Upper lobe of right lung (tissue), 1 donor: ENCODE data around the gene C2orf68. TPM values are rescaled to one million over a fixed set of nuclear protein-coding genes. Genes with fewer than 3 reads are reported as not detected.
A peak's percentile ranks its signal among the peaks of the same experiment; 100 is the strongest.
"Not testable (repeated sequence)": the region's sequence is repeated elsewhere in the genome, so short reads cannot be mapped to it uniquely, and the experiment has no call there.

ENCODE experiments used
- ATAC-seq: fragments of 200-7000 bp; cut with Tn5 transposase; one replicate; pipeline ENCODE4 v1.9.1; 2020; ENCODE audit warnings: mild to moderate bottlenecking, moderate library complexity
- DNase-seq: peaks from one replicate; pipeline ENCODE4 v3.0.0-alpha.2; 2020
- H3K27ac ChIP-seq: fragments of 200-600 bp; one replicate; pipeline ENCODE4 v1.8.0; 2022
- H3K27me3 ChIP-seq: fragments of 200-600 bp; one replicate; pipeline ENCODE4 v1.8.0; 2022; ENCODE audit warnings: mild to moderate bottlenecking
- H3K36me3 ChIP-seq: fragments of 200-600 bp; one replicate; pipeline ENCODE4 v1.8.0; 2022
- H3K4me1 ChIP-seq: fragments of 200-600 bp; one replicate; pipeline ENCODE4 v1.8.0; 2022
- H3K4me3 ChIP-seq: fragments of 200-600 bp; one replicate; pipeline ENCODE4 v1.8.0; 2022; ENCODE audit warnings: mild to moderate bottlenecking
- H3K9me3 ChIP-seq: fragments of 200-600 bp; one replicate; pipeline ENCODE4 v1.8.0; 2022
- CTCF ChIP-seq: fragments of 200-600 bp; IDR thresholded peaks from one replicate; pipeline ENCODE4 v1.8.0; 2022; ENCODE audit warnings: antibody characterized with exemption
- intact Hi-C: fragments of 100-400 bp; cut with DNase I; formaldehyde crosslinking; loops from one replicate; pipeline ENCODE4 v1.11.0; 2022
- total RNA-seq: library from RNA; stranded (reverse); fragmentation: NEBNext Ultra II Directional; extraction: Animal tissue kit (Norgen Biotek cat#: 25700); gene quantifications from one replicate; pipeline ENCODE4 v1.2.1, GENCODE V29; 2021
- donor health status: DM: no; HTN: yes; CAD: no; lungs with severe emphysema.

C2orf68 gene
- total RNA-seq, 1 donor from 2014 or later, result 37.9 TPM

- no peaks in the 10 kb centered on the region for H3K27me3 ChIP-seq
- no peak for TF ChIP-seq CTCF
- intact Hi-C loops, result no loop called here
- peaks cover 25% of the 10 kb centered on the region for H3K4me1 ChIP-seq
- peaks cover 13% of the 10 kb centered on the region for H3K36me3 ChIP-seq
- peak overlapping the region; percentile 86 for H3K27ac ChIP-seq
- no peaks in the 10 kb centered on the region for H3K9me3 ChIP-seq
- ATAC-seq, result no peak
- no peak for DNase-seq
- peak overlapping the region; percentile 97 for H3K4me3 ChIP-seq
Measured at GRCh38 chr2:85611217-85611704, 605 bp downstream of the C2orf68 start.

DNA sequence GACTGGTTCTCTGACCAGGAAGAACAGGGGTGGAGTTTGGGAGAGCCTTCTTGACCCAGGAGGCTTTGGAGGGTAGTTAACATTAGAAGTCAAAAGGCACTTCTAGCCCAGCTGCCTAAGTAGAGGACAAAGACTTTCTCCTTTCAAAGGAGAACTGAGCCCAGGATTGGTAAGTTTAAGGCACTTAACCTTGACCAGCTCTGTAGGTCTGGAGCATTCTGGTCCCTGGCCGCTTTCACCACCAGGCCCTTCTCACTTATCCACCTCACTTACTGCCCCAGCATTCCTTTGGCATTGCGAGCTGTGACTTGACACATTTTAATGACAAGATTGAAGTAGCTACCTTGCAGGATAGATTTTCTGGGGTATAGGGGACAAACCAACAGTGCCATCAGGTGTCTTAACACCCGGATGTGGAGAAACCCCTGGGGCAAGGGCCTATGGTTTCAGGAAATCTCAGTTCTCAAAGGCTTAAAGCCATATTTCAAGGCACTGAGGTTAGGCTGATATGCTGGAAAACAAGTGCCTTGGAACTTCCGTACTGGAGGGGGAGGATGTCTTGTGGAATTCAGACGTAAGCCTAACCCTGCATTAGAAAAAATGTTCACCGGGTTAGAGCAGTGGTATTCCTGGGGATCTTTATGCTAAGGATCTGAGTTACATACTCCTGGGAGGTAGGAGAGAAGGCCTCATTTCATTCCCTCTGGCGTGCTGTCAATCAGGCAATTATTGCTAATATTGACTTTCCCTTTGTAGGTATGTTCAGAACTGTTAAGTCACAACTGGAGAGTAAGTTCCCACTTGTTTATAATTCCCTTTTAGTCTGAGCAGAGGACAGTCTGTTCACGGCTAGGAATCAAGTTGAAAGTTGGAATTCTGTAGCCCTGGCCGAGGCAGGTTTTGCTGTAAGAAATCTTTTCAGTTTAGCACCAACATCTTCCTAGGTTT lies 4.3 kb downstream of the C2orf68 start:
- no peak for TF ChIP-seq CTCF
- ATAC-seq (peak; percentile 38), DNase-seq (no peak)
- no peaks in the 10 kb centered on the region for H3K9me3 ChIP-seq
- intact Hi-C loops, result no loop called here
- peaks cover 13% of the 10 kb centered on the region for H3K36me3 ChIP-seq
- H3K27ac ChIP-seq, result peak overlapping the region; percentile 70
- H3K4me1 ChIP-seq, result peaks cover 49% of the 10 kb centered on the region
- no peak overlapping the region for H3K4me3 ChIP-seq
- no peaks in the 10 kb centered on the region for H3K27me3 ChIP-seq

GRCh38 chr2:85606116-85606455 lies 5.8 kb downstream of the C2orf68 start:
- peak overlapping the region; percentile 70 for H3K27ac ChIP-seq
- no peaks in the 10 kb centered on the region for H3K27me3 ChIP-seq
- H3K36me3 ChIP-seq, result peaks cover 13% of the 10 kb centered on the region
- ATAC-seq (no peak), DNase-seq (peak; percentile 15)
- H3K4me1 ChIP-seq, result peaks cover 52% of the 10 kb centered on the region
- TF ChIP-seq CTCF, result no peak
- intact Hi-C loops, result no loop called here
- no peak overlapping the region for H3K4me3 ChIP-seq
- no peaks in the 10 kb centered on the region for H3K9me3 ChIP-seq

GRCh38 chr2:85605406-85606115 lies 6.3 kb downstream of the C2orf68 start:
- H3K4me1 ChIP-seq, result peaks cover 53% of the 10 kb centered on the region
- peak overlapping the region; percentile 15 for H3K4me3 ChIP-seq
- intact Hi-C loops, result no loop called here
- no peak for TF ChIP-seq CTCF
- no peaks in the 10 kb centered on the region for H3K27me3 ChIP-seq
- no peak for ATAC-seq
- peak; percentile 20 for DNase-seq
- peak overlapping the region; percentile 70 for H3K27ac ChIP-seq
- H3K9me3 ChIP-seq, result no peaks in the 10 kb centered on the region
- peaks cover 13% of the 10 kb centered on the region for H3K36me3 ChIP-seq

- no peaks in the 10 kb centered on the region for H3K27me3 ChIP-seq
- no peak for TF ChIP-seq CTCF
- intact Hi-C loops, result no loop called here
- ATAC-seq, result no peak
- H3K4me3 ChIP-seq, result peak overlapping the region; percentile 79
- DNase-seq, result no peak
- no peaks in the 10 kb centered on the region for H3K9me3 ChIP-seq
- H3K4me1 ChIP-seq, result peaks cover 48% of the 10 kb centered on the region
- H3K27ac ChIP-seq, result peak overlapping the region; percentile 89
- H3K36me3 ChIP-seq, result peaks cover 18% of the 10 kb centered on the region
Measured at GRCh38 chr2:85604568-85605339, 7.1 kb downstream of the C2orf68 start.

DNA sequence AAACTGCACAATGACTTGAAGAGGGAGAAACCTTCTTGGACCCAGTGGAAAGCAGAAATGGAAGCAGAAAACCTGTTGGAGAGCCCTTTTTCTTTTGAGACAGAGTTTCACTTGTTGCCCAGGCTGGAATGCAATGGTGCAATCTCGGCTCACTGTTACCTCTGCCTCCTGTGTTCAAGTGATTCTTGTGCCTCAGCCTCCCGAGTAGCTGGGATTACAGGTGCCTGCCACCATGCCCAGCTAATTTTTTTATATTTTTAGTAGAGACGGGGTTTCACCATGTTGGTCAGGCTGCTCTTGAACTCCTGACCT lies 7.8 kb downstream of the C2orf68 start:
- H3K9me3 ChIP-seq, ATAC-seq, intact Hi-C loops, H3K27me3 ChIP-seq, DNase-seq: not testable (repeated sequence)
- H3K27ac ChIP-seq, result peak overlapping the region; percentile 89
- H3K4me3 ChIP-seq, result peak overlapping the region; percentile 79
- H3K4me1 ChIP-seq, result peaks cover 48% of the 10 kb centered on the region
- peaks cover 22% of the 10 kb centered on the region for H3K36me3 ChIP-seq
